Upper lobe of left lung (tissue), 6 donors: Measurements from ENCODE around the gene PLA2G5. TPM values are rescaled to one million over a fixed set of nuclear protein-coding genes. Genes with fewer than 3 reads are reported as not detected.

ENCODE experiments used
- ATAC-seq, 2 donors: fragments of 200-7000 bp; cut with Tn5 transposase; one replicate each; pipeline ENCODE4 v1.9.1; 2022; ENCODE audit warnings: mild to moderate bottlenecking in 2 of 2, moderate library complexity in 2 of 2; ENCODE audit not compliant: low FRiP score in 2 of 2
- DNase-seq, 2 donors: peaks; one replicate each; pipeline ENCODE4 v3.0.0-alpha.2; 2019 to 2020
- H3K27ac ChIP-seq, 4 donors: fragments of 200-600 bp; sonication (generic); one replicate each; pipeline ENCODE4 v1.5.1; 2016 to 2019
- H3K27me3 ChIP-seq, 4 donors: fragments of 200-600 bp; sonication (generic); one replicate each; pipeline ENCODE4 v1.5.1; 2017 to 2019
- H3K36me3 ChIP-seq, 4 donors: fragments of 200-600 bp; sonication (generic); one replicate each; pipeline ENCODE4 v1.5.1; 2016 to 2019
- H3K4me1 ChIP-seq, 4 donors: fragments of 200-600 bp; sonication (generic); one replicate each; pipeline ENCODE4 v1.5.1; 2018 to 2019
- H3K4me3 ChIP-seq, 4 donors: fragments of 200-600 bp; sonication (generic); one replicate each; pipeline ENCODE4 v1.5.1; 2017 to 2019; ENCODE audit warnings: mild to moderate bottlenecking in 2 of 4, moderate library complexity in 1 of 4
- H3K9me3 ChIP-seq, 4 donors: fragments of 200-600 bp; sonication (generic); one replicate each; pipeline ENCODE4 v1.5.1; 2018 to 2019
- EP300 ChIP-seq, 4 donors: sonication (generic); formaldehyde crosslinking; IDR thresholded peaks; one replicate each; pipeline ENCODE4 v1.5.1; 2017; ENCODE audit warnings: antibody characterized with exemption in 4 of 4, control low read depth in 2 of 4
- POLR2A ChIP-seq, 4 donors: fragments of 450-650 bp; IDR thresholded peaks; one replicate each; pipeline ENCODE4 v1.5.1; 2016 to 2017; ENCODE audit warnings: antibody characterized with exemption in 4 of 4, mild to moderate bottlenecking in 2 of 4
- POLR2AphosphoS5 ChIP-seq, 2 donors: sonication (generic); formaldehyde crosslinking; IDR thresholded peaks; one replicate each; pipeline ENCODE4 v1.5.1; 2017; ENCODE audit warnings: antibody characterized with exemption in 2 of 2
- WGBS, 2 donors: methylation state at CpG; one replicate each; pipeline ENCODE4 v1.1.5; 2017 to 2018; 5-methylcytosine and 5-hydroxymethylcytosine counted together
- total RNA-seq, 6 donors: library from RNA; depleted of rRNA in 4 of 6; stranded (reverse); fragments of >200 nt in 4 of 6; gene quantifications; one replicate each; pipeline versions ENCODE4 v1.1.0 to v1.2.1, GENCODE V29; 2016 to 2021
- TF ChIP-seq, protein P1 (sequence below), 6 experiments: fragments of 450-650 bp in 4 of 6; fragments of 200-600 bp in 2 of 6; sonication (generic) in 2 of 6; IDR thresholded peaks; one replicate each; pipeline ENCODE4 v1.5.1; 2016 to 2019; ENCODE audit warnings: antibody characterized with exemption in 6 of 6
- donor health status: DM: no; HTN: no; CAD: no; lungs with moderate emphysema.
- donor health status: DM: no; HTN: yes; CAD: no; lungs with severe emphysema.

PLA2G5 gene
- total RNA-seq, 6 donors from 2014 or later: 1.4 to 5.1 (median 3.1) TPM; not detected in 1

DNA sequence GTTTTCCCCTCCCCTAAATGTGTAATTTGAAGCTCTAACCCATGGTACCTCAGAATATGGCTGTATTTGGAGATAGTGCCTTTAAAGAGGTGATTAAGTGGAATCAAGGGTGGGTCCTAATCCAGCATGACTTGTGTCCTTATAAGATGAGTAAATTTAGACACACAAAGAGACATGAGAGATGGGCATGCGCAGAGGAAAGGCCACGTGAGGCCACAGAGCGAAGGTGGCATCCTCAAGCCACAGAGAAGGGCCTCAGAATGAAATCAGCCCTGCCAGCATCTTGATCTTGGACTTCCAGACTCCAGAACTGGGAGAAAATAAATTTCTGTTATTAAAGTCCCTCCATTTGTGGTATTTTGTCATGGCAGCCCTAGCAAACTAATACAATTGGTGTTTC is 66.3 kb downstream of the PLA2G5 start:
- Histone ChIP-seq H3K4me3 (no peak overlapping the region), H3K9me3 (no peaks in the 10 kb centered on the region), H3K27me3 (no peaks in the 10 kb centered on the region), H3K27ac (no peak overlapping the region), H3K36me3 (no peaks in the 10 kb centered on the region), H3K4me1 (no peaks in the 10 kb centered on the region)
- DNase-seq (no peak), ATAC-seq (no peak)
- 94 to 96% methylated on average over 3 of the region's 3 CpGs for WGBS, 2 donors
- no peak for TF ChIP-seq POLR2A (IDR thresholded peaks at IDR 0.05)
- TF ChIP-seq EP300 (IDR thresholded peaks at IDR 0.05): no peak
- TF ChIP-seq POLR2AphosphoS5 (IDR thresholded peaks at IDR 0.05): no peak
- TF ChIP-seq, protein P1, sequence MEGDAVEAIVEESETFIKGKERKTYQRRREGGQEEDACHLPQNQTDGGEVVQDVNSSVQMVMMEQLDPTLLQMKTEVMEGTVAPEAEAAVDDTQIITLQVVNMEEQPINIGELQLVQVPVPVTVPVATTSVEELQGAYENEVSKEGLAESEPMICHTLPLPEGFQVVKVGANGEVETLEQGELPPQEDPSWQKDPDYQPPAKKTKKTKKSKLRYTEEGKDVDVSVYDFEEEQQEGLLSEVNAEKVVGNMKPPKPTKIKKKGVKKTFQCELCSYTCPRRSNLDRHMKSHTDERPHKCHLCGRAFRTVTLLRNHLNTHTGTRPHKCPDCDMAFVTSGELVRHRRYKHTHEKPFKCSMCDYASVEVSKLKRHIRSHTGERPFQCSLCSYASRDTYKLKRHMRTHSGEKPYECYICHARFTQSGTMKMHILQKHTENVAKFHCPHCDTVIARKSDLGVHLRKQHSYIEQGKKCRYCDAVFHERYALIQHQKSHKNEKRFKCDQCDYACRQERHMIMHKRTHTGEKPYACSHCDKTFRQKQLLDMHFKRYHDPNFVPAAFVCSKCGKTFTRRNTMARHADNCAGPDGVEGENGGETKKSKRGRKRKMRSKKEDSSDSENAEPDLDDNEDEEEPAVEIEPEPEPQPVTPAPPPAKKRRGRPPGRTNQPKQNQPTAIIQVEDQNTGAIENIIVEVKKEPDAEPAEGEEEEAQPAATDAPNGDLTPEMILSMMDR (IDR thresholded peaks at IDR 0.05): no peak

DNA sequence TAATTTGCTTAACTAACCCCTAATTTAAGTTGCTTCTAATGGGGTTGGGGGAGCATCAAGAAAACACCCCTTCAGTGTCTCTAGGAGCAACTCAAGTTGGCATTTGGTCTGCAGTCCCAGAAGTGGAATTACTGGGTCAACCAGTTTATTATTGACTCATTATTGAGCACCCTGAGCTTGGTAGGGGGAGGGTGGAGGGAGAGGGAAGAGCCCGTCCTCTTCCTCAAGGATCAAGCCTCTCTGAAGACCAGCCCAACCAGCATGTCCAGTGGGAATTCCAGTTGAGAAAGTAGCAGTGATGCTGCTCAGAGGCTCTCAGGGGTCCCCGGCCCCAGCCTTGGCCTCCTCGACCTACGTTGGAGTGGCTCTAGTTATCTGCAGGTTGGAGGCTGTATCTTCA is 67.1 kb downstream of the PLA2G5 start:
- no peaks in the 10 kb centered on the region for H3K4me1 ChIP-seq
- no peaks in the 10 kb centered on the region for H3K36me3 ChIP-seq
- H3K4me3 ChIP-seq: no peak overlapping the region
- no peaks in the 10 kb centered on the region for H3K9me3 ChIP-seq
- 65 to 71% methylated on average over 4 of the region's 4 CpGs for WGBS, 2 donors
- ATAC-seq (no peak), DNase-seq (peak in 1 of 2 donors; percentile 44)
- TF ChIP-seq POLR2A (IDR thresholded peaks at IDR 0.05) (no peak), POLR2AphosphoS5 (IDR thresholded peaks at IDR 0.05) (no peak), EP300 (IDR thresholded peaks at IDR 0.05) (no peak)
- TF ChIP-seq, protein P1 (IDR thresholded peaks at IDR 0.05): no peak
- no peaks in the 10 kb centered on the region for H3K27me3 ChIP-seq
- H3K27ac ChIP-seq: no peak overlapping the region

DNA sequence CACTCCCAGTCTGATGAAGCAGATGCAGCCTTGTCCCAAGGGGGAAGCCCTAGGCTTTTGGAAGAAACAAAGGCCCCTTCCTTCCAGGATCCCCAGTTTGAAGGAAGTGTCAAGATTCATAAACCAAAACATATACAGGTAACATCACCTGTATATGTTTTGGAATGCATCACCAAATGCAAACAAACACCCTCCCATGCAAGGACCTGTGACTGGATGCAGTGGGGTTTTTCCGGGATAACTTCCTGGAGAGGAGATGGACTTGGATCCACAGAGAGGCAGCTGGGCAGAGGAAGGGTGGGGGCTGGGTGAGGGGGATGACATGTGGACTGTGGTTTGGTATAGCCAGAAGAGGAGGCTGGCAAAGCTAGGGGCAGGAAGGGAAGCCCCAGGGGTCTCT is 67.6 kb downstream of the PLA2G5 start:
- H3K27me3 ChIP-seq: no peaks in the 10 kb centered on the region
- WGBS, 2 donors: 60 to 100% methylated on average over 1 of the region's 1 CpG
- DNase-seq: no peak
- H3K4me3 ChIP-seq: no peak overlapping the region
- no peak for TF ChIP-seq POLR2AphosphoS5 (IDR thresholded peaks at IDR 0.05)
- TF ChIP-seq, protein P1 (IDR thresholded peaks at IDR 0.05): no peak
- no peak for TF ChIP-seq EP300 (IDR thresholded peaks at IDR 0.05)
- no peak for TF ChIP-seq POLR2A (IDR thresholded peaks at IDR 0.05)
- no peak for ATAC-seq
- no peaks in the 10 kb centered on the region for H3K4me1 ChIP-seq
- no peaks in the 10 kb centered on the region for H3K9me3 ChIP-seq
- H3K27ac ChIP-seq: no peak overlapping the region
- H3K36me3 ChIP-seq: no peaks in the 10 kb centered on the region

DNA sequence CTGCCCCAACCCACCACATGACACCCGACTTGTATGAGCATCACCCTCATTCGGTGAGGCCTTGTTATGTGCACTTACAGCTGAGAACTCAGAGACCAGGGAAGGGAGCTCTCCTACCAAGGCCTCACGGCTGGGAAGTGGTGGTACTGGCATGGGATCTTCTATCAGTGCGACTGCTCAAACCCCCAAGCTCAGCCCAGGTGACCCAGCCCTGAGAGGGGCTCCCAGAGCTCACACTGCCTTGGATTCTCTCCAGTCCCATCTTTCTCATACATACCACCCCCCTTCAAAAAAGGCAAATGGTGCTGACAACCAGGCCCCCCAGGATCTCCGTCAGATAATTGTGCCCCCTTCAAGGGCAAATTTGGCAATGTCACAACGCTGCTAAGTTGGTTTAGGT is 68.4 kb downstream of the PLA2G5 start:
- Histone ChIP-seq H3K36me3 (no peaks in the 10 kb centered on the region), H3K27ac (no peak overlapping the region), H3K9me3 (no peaks in the 10 kb centered on the region), H3K4me1 (no peaks in the 10 kb centered on the region), H3K4me3 (no peak overlapping the region), H3K27me3 (no peaks in the 10 kb centered on the region)
- no peak for ATAC-seq
- TF ChIP-seq EP300 (IDR thresholded peaks at IDR 0.05): no peak
- TF ChIP-seq, protein P1 (IDR thresholded peaks at IDR 0.05): no peak
- TF ChIP-seq POLR2AphosphoS5 (IDR thresholded peaks at IDR 0.05): no peak
- no peak for TF ChIP-seq POLR2A (IDR thresholded peaks at IDR 0.05)
- 89 to 99% methylated on average over 5 to 6 of the region's 6 CpGs for WGBS, 2 donors
- DNase-seq: no peak

DNA sequence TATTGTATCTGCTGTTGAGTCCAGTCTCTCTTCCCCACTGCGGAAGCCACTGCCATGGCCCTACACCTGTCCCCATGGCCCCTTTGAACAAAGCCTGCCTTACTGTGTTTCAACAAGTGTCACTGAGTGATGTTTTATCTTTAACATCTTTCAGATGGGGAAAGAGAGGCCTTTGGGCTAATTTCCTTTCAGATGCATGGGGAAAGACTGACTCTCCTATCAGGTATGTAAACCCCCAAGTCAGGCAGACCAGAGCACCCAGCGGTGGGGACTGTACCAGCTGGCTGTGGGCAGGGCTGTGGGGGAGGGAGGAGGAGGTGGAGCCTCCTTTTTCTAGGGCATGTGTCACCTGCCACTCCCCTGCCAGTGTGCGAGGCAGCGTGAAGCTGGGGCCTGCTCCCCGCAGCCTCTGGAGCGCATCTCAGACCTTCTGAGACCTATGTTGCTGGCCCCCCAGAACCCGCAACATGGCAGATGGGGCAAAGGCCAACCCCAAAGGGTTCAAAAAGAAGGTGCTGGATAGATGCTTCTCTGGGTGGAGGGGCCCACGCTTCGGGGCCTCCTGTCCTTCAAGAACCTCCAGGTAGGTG is 69.1 kb downstream of the PLA2G5 start, which contains the start of gene PLA2G2F:
PLA2G2F (plus strand) TSS at position 363 of the 590 bp plus-strand sequence; CDS start at position 468, 105 bp downstream.
- Histone ChIP-seq H3K4me3 (no peak within 1 kb of the TSS), H3K4me1 (no peaks in the 10 kb centered on the region), H3K9me3 (no peaks in the 10 kb centered on the region), H3K36me3 (no peaks in the 10 kb centered on the region), H3K27me3 (no peaks in the 10 kb centered on the region), H3K27ac (no peak within 1 kb of the TSS)
- WGBS, 2 donors: 94 to 97% methylated on average over 8 to 9 of the region's 9 CpGs
- no peak for ATAC-seq
- DNase-seq: no peak
- no peak for TF ChIP-seq EP300 (IDR thresholded peaks at IDR 0.05)
- TF ChIP-seq POLR2A (IDR thresholded peaks at IDR 0.05): no peak
- TF ChIP-seq, protein P1 (IDR thresholded peaks at IDR 0.05): no peak
- no peak for TF ChIP-seq POLR2AphosphoS5 (IDR thresholded peaks at IDR 0.05)
